Measurements from ENCODE around the gene TMEM131. TPM values are rescaled to one million over a fixed set of nuclear protein-coding genes. Genes with fewer than 3 reads are reported as not detected.

Gene TMEM131
- total RNA-seq, 2 experiments from 2014 or later = 17.4 to 32.3 TPM

DNA sequence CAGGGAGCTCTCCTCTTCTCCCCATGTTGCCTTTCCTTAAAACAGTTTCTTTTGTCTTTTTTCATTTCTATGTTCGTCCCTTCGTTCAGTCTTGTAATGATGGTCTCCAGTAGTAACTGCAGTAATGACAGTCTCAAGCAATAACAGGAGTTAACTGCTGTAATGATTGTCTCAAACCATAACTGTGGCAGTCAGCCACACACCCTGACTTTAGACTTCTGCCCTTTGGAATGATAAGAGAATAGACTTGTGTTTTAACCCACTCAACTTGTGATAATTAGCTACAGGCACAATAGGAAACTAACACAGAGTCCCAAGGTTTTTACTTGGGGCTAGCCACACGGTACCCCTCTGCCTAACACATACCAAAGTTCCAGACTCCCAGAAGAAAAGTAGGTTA, 12.1 kb downstream of the TMEM131 start:
- CTCF ChIA-PET (ENCODE audit: unreplicated experiment) = no interaction called here
- Histone ChIP-seq H3K27ac (ENCODE audit: low read depth, low read length, poor library complexity, severe bottlenecking) (no peak overlapping the region), H3K4me3 (ENCODE audit: low read depth, low read length, poor library complexity, severe bottlenecking) (no peak overlapping the region), H3K9me2 (ENCODE audit: insufficient read depth, low read length) (no peaks in the 10 kb centered on the region), H4K20me1 (ENCODE audit: insufficient read depth, low read length) (no peaks in the 10 kb centered on the region), H3K79me2 (ENCODE audit: insufficient read depth, low read depth, low read length) (peaks cover 51% of the 10 kb centered on the region), H2AFZ (ENCODE audit: low read length) (no peak overlapping the region), H3K4me1 (ENCODE audit: insufficient read depth, low read length, poor library complexity, severe bottlenecking) (peaks cover 2% of the 10 kb centered on the region), H3K9me3 (ENCODE audit: low read length) (peaks cover 24% of the 10 kb centered on the region), H3K36me3 (ENCODE audit: insufficient read depth, low read length) (peaks cover 30% of the 10 kb centered on the region), H3K4me2 (ENCODE audit: low read length) (no peak overlapping the region)
- no TSS peak for BruUV-seq (replicated peaks)
- intact Hi-C loops (cut with micrococcal nuclease; ENCODE audit: unreplicated experiment) = no loop called here
- POLR2A ChIA-PET = interaction anchor here (1.4 kb wide), 1 partner anchor 33 kb away, joined by 4 read pairs; no protein-coding TSS in a partner anchor
- DNase-seq (ENCODE audit: low spot score) = no peak
- TF ChIP-seq, protein P1, sequence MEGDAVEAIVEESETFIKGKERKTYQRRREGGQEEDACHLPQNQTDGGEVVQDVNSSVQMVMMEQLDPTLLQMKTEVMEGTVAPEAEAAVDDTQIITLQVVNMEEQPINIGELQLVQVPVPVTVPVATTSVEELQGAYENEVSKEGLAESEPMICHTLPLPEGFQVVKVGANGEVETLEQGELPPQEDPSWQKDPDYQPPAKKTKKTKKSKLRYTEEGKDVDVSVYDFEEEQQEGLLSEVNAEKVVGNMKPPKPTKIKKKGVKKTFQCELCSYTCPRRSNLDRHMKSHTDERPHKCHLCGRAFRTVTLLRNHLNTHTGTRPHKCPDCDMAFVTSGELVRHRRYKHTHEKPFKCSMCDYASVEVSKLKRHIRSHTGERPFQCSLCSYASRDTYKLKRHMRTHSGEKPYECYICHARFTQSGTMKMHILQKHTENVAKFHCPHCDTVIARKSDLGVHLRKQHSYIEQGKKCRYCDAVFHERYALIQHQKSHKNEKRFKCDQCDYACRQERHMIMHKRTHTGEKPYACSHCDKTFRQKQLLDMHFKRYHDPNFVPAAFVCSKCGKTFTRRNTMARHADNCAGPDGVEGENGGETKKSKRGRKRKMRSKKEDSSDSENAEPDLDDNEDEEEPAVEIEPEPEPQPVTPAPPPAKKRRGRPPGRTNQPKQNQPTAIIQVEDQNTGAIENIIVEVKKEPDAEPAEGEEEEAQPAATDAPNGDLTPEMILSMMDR (conservative IDR thresholded peaks at IDR 0.05; ENCODE audit: low read length) = no peak
- no peak for TF ChIP-seq EZH2phosphoT487 (IDR thresholded peaks at IDR 0.05; ENCODE audit: borderline replicate concordance, low read depth, low read length)

DNA sequence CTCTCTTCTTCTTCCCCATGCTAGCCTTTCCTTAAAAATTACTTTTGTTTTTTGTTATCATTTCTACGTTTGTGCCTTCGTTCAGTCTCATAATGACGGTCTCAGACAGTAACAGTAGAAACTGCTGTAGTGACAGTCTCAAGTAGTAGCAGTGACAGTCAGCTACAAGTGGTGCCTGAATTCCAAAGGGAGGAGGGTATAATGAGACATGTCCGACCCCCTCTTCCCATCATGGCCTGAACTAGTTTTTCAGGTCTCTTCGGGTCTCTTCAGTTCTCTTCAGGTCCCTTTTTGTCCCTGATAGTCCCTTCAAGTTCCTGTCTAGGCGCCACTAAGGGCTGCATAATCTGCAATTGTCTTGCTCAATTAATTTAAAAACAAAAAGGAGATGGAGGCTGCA, 12.6 kb downstream of the TMEM131 start:
- no TSS peak for BruUV-seq (replicated peaks)
- no peak for DNase-seq (ENCODE audit: low spot score)

DNA sequence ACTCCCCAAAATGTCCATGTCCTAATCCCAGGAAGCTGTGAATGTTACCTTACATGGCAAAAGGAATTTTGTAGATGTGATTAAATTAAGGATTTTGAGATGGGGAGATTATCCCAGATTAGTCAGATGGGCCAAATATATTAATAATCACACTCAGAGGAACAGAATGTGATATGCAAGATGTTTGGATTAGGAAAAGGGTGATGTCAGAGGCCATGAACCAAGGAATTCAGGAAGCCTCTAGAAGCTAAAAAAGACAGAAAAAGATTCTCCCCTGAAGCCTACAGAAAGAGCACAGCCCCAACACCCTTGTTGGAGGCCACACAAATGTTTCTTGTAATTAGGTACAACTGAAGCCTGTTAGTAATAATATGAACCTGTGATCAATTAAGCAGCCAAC, 13.1 kb downstream of the TMEM131 start:
- H2AFZ ChIP-seq (ENCODE audit: low read length) = no peak overlapping the region
- POLR2A ChIA-PET = interaction anchor here (1.4 kb wide), 1 partner anchor 32 kb away, joined by 4 read pairs; no protein-coding TSS in a partner anchor
- CTCF ChIA-PET (ENCODE audit: unreplicated experiment) = no interaction called here
- DNase-seq (ENCODE audit: low spot score) = no peak
- BruUV-seq (replicated peaks) = no TSS peak
- H3K4me1 ChIP-seq (ENCODE audit: insufficient read depth, low read length, poor library complexity, severe bottlenecking) = no peaks in the 10 kb centered on the region
- peaks cover 15% of the 10 kb centered on the region for H3K9me3 ChIP-seq (ENCODE audit: low read length)
- H3K36me3 ChIP-seq (ENCODE audit: insufficient read depth, low read length) = peaks cover 27% of the 10 kb centered on the region
- peaks cover 41% of the 10 kb centered on the region; the same call in 1 of the 2 replicates for H3K79me2 ChIP-seq (ENCODE audit: insufficient read depth, low read depth, low read length)
- no peak overlapping the region for H3K4me3 ChIP-seq (ENCODE audit: low read depth, low read length, poor library complexity, severe bottlenecking)
- no peak overlapping the region for H3K4me2 ChIP-seq (ENCODE audit: low read length)
- no peak overlapping the region for H3K27ac ChIP-seq (ENCODE audit: low read depth, low read length, poor library complexity, severe bottlenecking)
- H4K20me1 ChIP-seq (ENCODE audit: insufficient read depth, low read length) = no peaks in the 10 kb centered on the region
- no peaks in the 10 kb centered on the region for H3K9me2 ChIP-seq (ENCODE audit: insufficient read depth, low read length)
- intact Hi-C loops (cut with micrococcal nuclease; ENCODE audit: unreplicated experiment) = no loop called here
- TF ChIP-seq, protein P1 (conservative IDR thresholded peaks at IDR 0.05; ENCODE audit: low read length) = no peak
- no peak for TF ChIP-seq EZH2phosphoT487 (IDR thresholded peaks at IDR 0.05; ENCODE audit: borderline replicate concordance, low read depth, low read length)

More for the DNA sequence above, 12.6 kb downstream of the TMEM131 start:
- Histone ChIP-seq H3K4me1 (ENCODE audit: insufficient read depth, low read length, poor library complexity, severe bottlenecking) (no peaks in the 10 kb centered on the region), H3K4me3 (ENCODE audit: low read depth, low read length, poor library complexity, severe bottlenecking) (no peak overlapping the region), H3K9me2 (ENCODE audit: insufficient read depth, low read length) (no peaks in the 10 kb centered on the region), H3K9me3 (ENCODE audit: low read length) (peaks cover 20% of the 10 kb centered on the region), H3K4me2 (ENCODE audit: low read length) (no peak overlapping the region), H3K79me2 (ENCODE audit: insufficient read depth, low read depth, low read length) (peaks cover 46% of the 10 kb centered on the region), H4K20me1 (ENCODE audit: insufficient read depth, low read length) (no peaks in the 10 kb centered on the region), H3K36me3 (ENCODE audit: insufficient read depth, low read length) (peaks cover 30% of the 10 kb centered on the region), H2AFZ (ENCODE audit: low read length) (no peak overlapping the region), H3K27ac (ENCODE audit: low read depth, low read length, poor library complexity, severe bottlenecking) (no peak overlapping the region)
- intact Hi-C loops (cut with micrococcal nuclease; ENCODE audit: unreplicated experiment) = no loop called here
- POLR2A ChIA-PET = interaction anchor here (1.4 kb wide), 1 partner anchor 33 kb away, joined by 4 read pairs; no protein-coding TSS in a partner anchor
- CTCF ChIA-PET (ENCODE audit: unreplicated experiment) = no interaction called here
- TF ChIP-seq EZH2phosphoT487 (IDR thresholded peaks at IDR 0.05; ENCODE audit: borderline replicate concordance, low read depth, low read length) = no peak
- TF ChIP-seq, protein P1 (conservative IDR thresholded peaks at IDR 0.05; ENCODE audit: low read length) = no peak
